Stimulated activated CD8-positive, alpha-beta memory T cell treated with anti-CD3 and anti-CD28 coated beads, Interleukin-7, amount 100 ng/mL, for 1 hour (primary cell): Measurements from ENCODE around the gene TRIO.

Experiments
- DNase-seq, 2 donors: peaks; one replicate each; pipeline ENCODE4 v3.0.0-alpha.2; 2020; ENCODE audit warnings: low read depth in 2 of 2

The TRIO gene

DNA sequence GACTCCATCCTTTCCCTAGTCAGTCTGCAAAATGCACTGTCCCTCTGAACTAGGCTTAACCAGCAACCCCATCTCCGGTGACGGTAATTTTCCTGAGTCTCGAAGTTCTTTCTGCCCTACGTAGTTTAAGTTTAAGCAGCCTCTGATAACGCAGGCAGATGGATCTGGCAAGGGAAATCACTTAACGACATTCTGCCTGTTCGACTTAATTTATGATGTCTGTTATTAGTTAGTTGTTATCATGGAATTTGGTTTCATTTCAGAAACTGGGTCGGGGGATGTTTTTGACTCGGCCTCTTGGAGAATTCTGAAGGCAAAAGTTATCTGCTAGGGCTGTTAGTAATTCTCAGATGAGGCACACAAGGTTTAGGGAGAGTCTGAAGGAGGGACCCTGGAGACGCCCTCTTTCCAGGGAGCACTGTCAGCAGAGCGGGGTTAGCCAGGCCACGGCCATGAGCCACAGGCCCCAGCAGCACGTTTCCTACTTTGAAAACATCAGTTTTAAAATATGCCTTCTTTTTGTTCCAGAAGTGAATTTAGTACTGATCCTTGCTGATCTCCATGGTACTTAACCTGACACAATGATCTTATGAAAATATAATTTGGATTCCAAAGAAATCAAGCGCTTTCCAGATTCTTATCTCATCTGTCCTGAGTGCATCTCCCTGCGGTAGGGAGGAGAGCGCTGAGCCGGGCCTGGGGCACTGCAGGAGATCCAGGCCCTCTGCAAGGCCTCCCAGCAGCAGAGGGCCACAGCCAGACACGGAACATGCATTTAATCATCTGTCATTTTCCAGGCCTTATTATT is 267.5 kb downstream of the TRIO start:
- DNase-seq, result no peak

DNA sequence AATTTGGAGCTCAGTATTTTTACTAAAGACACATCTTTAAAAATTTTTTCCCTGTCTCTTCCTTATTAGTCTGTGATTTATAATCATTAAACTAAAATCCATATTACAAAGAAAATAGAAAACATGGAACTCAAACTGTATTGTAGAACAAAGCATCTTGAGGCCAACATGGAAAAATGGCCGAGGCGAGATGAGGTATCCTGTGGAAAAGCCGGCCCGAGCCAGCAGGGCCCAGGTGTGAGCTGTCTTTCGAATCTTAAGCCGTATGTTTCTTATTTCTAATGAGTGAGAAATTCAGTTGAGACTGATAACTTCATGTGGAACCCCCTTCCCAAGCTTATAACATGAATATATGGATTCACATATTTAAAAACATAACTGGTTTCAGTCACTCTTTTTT is 268.1 kb downstream of the TRIO start:
- DNase-seq, result no peak

DNA sequence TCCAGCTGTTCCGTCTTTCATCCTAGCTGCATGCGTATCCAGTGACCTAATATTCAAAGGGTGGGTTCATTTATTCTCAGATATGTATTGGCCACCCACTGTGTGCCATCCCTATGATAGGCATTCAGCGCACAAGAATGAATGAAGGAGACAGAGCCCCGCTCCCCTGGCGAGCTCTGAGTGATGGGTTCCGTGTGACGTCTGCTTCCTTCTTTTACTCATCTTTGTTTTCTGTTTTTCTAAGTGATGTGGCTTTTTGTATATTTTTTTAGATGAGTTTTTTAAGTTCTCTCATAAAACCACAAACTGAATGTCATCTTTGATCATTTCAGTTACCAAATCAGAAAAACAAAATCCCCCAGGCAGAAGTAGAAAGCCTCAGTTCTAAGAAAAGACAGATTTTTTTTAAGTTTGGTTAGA is 270.2 kb downstream of the TRIO start:
- DNase-seq, result no peak

DNA sequence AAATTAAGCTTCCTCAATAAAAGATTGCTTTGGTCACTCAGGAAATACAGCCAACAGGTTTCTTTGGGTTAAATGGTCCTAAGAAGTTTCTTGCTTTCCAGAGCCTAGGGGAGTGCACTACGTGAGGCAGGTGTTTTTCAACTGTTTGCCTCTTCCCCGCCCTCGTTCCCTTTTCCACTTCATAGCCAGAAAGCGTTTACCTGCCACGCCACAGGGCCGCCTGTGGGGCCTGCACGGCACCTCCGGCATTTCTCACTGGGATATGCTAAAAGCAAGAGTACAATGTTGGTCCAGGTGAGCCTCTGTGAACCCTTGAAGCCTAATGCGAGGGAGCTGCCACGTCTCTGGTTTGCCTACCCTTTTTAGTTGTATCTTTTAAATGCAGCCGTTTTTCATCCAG is 270.9 kb downstream of the TRIO start:
- DNase-seq, result no peak

DNA sequence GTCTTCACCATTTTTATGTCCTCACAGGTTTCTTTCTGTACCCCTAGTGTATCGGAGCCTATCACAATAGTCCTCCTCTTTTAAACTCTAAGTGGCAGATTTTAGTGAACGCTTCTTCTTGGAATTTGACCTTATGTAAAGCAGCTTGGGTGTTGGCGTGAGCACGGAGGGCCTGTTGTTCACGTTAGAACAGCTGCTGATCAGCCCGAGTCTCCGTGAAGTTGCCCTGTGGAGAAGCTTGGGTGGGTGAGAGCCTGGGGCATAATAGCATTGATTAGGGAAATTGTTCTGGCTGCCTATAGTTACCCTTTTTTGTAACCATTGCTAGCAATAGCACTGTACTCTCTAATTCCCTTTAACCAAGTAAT is 271.5 kb downstream of the TRIO start:
- DNase-seq, result no peak

DNA sequence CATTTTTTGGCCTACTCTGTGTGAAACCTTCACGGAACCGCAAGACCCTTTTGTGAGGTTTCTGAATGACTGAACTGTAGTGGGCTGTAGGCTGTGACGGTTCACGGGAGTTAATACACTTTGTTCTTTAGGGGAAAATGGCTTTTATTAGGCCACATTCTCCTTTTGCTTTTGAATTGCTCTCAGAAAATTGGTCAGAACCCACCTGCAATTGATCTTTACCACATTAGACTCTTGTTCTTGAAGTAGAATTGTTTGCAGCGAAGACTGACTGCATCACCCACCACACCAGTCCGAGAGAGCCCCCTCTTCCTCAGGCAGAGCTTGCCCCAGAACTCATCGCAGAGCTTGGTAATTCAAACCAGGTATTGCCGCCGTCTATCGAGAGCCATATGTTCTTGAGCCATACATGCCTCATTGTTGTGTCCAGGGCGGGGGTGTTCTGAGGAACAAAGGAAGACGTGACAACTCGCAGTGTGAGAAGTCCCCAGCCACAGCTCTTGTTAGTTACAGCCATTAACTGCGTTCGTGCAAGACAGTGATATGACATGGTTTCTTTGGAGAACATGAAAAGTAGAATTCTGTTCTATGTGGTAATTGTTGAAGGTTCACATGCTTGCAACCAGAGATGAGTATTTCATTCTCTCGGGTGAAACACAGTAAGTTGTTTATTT is 272.0 kb downstream of the TRIO start:
- no peak for DNase-seq

DNA sequence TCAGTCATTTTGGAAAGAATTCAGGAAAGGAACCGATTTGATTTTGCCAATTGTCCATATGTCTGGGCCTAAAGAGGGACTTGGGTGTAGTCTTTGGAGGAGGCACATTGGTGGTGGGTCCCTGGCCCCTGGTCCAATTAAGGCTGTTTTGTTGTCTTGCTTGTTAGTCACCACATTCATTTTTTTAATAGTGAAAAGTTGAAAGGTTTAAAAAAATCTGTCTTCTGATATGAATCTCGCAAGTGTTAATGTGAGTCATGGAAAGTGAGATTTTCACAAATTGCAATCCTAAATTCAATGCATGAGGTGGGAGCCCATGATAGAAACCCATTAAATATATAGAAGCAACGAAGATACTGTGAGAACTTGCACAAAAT is 272.5 kb downstream of the TRIO start:
- no peak for DNase-seq

DNA sequence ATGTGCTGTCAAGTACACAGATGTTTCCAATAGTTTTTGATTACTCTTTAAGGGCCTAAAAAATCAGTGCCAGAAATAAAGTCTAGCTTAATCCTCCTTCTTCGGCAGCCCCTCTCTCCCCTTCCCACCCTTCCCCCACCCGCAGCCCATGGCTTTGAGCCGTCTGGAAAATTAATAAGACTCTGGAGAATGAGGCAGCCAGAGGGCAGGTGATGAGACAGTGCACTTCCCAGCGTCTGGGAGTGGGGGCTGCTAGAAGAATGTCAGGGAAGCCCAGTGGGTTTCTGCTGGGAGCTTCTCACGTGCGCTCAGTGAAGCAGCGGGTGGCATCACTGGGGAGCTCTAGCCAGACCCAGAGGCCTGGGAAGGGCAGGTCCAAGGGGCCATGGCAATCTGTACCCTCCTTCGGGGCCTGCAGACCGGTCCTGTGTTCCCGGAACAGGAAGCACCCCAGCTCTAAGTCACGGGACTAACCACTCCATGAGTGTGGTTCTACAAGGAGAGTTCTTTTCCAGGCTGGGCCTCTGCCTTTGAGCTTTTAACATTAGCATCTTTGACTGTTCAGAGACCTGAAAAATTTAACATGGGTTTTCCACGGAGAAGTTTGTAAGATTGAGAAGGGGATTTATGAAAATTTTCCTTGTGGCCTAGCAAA is 273.6 kb downstream of the TRIO start:
- DNase-seq, result no peak

DNA sequence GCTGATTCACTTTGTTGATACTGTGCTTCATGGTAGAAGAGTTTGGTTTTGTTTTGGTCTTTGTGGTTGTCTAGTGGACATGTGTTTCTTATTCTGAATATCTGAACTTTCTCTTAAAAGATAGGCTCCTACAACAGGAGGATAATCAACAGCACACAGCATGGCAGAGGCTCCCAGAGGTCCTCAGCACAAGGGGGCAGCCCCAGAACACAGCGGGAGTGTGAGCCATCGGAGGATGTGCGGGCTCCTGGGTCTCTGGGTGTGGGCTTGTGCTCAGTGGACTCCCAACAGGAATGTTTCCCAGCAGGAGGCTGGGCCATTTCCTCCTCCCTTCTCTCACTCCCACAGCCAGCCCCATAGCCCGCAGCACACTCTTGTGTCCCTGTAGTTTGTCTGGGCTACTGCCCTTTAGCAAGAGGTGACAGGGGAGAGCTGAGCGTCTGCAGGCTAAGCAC is 274.2 kb downstream of the TRIO start:
- no peak for DNase-seq

DNA sequence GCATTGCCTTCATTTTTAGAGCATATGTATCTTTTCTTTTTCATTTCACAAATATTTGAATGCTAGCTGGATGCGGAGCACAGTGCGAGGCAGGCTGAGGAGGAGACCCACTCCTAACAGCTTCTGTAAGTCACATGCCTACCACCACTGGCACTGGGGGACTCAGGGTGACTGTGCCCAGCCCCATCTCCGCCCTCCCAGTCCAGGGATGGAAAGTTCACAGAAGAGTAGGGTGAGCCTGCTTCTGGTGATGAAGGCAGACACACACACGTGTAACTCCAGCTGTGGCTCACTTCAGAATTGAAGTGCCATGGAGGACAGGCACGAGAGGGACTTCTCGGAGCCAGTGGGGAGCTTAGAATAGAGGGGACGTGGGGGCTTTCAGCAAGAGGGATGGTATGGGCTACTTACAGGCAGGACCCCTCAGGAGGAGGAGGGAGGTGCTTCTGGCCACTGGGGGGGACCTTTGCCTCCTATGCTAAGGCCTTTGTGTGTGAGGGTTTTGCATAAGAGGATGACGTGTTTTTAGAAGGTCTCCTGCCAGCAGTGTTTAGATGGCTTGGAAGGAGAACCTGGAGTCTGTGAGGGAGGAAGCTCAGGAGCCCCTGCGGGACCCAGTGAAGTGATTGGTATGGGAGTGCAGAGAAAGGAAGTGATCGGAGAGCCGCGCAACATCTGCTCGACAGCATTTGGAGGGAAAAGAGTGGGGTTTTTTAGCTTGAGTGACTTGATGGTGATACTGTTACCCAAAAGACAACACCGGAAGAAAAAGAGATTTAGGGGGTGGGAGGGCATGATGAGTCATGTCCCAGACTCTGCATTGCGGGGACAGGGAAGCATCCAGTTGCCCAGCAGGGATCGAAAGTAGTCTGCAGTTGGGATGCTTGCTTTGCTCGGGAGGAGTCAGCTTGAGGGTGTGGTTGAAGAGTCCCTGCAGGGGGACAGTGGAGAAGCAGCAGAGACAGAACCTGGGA is 274.9 kb downstream of the TRIO start:
- DNase-seq, result no peak

DNA sequence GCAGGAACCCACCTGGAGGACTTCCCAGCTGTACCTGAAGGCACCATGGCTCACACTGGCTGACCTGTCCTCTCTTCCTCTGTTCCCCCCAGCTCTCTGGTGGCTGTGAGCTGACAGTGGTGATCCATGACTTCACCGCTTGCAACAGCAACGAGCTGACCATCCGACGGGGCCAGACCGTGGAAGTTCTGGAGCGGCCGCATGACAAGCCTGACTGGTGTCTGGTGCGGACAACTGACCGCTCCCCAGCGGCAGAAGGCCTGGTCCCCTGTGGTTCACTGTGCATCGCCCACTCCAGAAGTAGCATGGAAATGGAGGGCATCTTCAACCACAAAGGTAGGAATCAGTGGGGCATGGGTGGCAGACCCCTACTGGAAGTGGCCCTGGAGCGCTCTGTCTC is 276.5 kb downstream of the TRIO start:
- DNase-seq, result no peak

DNA sequence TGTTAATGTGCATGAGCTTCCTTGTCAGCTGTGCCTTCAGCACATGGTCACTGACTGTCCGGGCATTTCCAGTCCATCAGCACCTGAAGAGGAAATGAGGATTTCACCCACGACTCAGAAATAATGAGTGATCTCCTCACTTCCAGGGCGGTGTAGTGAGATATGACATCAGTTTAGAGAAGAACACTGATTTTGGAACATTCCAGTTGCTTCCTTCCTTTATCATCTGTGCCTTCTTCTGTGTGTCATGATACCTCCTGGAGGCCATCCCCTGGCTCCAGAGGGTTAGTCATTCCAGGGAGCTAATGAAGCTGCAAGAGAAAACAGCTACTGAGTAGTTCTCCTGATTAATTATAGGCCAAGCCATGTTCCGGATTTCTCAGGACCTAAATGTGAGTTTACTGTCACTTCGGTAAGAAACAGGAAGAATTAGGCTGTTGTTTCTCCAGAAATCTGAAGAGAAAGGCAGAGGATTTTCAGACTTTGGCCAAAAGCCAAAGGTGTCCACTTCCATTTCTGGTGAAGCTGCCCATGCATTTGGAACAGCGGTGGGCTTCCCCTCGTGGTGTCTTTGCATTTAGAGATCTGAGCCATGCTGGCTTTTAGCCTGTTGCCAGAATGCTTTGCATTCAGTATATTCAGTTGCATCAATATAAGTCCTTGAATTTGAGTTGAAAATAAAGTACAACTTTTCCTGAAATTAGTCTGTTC is 277.1 kb downstream of the TRIO start:
- DNase-seq, result no peak

DNA sequence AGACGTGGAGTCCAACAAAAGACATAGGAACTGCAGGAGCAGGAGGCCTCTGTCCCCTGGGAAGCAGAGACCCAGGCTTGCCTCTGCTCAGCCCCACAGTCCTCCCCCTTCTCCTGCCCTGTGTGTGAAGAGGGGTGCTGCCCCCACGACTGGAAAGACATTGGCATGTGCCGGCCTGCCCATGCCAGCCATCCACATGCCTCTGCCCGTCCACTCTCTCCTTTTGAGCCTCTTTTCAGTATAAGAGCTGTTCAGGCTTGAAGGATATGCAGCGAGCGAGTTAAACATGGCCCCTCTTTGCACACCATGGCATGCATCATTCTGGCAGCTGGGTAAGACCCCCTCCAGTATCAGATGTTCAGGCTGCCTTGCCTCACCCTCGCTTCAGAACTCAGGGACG is 278.7 kb downstream of the TRIO start:
- no peak for DNase-seq

DNA sequence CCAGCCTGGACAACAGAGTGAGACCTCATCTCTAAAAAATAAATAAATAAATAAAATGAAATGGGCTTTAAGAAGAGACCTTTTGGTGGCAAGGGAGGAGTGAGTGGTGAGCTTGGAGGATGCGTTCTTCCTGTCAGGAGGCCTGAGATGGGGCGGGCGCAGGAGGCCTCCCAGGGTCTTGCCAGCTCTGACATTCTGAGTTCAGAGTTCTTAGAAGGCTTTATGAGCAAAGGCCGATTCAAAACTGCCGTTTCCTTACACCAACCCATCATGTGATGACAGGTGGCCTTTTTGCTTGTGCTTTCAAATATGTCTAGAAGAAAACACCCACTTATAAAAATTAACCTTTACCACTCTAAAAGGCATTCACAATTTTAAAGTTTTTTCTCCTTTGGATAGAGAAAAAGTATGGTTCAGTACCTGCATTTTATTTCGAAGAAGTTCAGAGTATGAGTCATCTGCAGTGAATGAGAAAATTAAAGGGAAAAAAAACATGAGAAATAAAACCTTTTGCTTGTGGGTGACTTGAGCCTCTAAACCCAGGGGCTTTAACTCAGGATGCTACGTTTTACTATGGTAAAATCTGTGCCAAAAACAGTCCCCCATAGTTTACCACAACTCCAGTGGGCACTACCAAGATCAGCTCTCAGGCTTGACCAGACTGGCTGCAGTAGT is 281.0 kb downstream of the TRIO start:
- no peak for DNase-seq

DNA sequence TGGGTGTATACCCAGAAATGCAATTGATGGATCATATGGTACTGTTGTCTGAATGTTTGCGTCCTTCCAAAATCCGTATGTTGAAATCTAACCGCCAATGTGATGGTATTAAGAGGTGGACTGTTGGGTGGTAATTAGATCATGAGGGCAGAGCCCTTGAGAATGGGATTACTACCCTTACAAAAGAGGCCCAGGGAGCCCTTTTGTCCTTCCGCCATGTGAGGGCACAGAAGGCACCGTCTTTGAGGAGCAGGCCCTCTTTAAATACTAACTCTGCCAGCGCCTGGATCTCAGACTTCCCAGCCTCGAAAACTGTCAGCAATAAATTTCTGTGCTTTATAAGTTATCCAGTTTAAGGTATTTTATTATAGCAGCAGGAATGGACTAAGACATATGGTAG is 282.4 kb downstream of the TRIO start:
- DNase-seq, result no peak

DNA sequence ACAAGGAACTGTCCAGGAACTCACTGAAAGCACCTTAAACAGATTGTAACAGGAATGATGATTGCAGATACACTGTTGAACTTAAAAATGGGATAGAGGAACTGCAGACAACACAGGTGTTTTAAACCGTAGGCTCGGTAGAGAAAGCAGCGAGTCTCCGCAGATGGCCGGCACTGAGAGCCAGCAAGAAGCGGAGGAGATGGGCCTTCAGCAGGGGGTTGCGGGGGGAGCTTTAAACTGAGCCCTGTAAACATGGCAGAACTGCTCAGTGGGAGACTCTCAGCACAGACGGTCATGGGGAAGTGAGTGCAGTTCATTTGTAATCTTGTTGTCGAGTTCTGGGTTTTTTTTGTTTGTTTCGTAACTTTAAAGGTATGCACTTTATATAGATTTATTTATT is 283.4 kb downstream of the TRIO start:
- DNase-seq, result no peak

DNA sequence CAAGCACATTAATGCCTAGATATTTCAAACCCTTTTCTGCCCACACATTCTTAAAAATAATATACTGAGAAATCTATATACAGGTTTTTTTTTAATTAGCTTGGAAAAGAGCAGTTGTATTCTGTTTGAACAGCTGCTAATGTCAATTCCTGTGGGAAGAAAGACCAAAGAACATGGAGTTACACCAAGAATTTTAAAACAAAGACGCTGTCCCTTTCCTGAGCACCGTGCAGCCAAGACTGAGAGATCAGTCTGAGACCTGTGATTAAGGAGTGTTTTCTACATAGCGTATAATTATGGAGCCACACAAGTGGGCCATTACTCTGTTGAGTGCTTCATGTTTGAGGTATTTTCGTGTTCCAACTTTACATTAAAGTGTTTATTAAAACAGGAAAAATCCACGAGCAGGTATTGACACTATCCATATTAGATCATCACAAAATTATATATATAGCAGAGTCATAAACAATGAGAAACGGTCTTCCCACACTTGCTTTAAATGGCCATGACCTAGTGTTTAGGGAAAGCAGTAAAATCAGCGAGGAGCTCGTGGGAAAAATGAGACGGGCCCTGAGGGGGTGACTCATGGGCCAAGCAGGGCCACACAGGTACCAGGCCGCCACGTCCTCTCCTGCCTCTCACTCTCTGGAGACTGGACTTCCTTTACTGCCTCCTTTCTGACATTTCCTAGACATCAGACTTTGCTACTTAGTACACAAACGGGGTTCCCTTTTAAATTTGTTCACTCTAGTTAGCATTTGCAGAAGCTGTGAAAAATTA is 285.4 kb downstream of the TRIO start:
- DNase-seq, result no peak

DNA sequence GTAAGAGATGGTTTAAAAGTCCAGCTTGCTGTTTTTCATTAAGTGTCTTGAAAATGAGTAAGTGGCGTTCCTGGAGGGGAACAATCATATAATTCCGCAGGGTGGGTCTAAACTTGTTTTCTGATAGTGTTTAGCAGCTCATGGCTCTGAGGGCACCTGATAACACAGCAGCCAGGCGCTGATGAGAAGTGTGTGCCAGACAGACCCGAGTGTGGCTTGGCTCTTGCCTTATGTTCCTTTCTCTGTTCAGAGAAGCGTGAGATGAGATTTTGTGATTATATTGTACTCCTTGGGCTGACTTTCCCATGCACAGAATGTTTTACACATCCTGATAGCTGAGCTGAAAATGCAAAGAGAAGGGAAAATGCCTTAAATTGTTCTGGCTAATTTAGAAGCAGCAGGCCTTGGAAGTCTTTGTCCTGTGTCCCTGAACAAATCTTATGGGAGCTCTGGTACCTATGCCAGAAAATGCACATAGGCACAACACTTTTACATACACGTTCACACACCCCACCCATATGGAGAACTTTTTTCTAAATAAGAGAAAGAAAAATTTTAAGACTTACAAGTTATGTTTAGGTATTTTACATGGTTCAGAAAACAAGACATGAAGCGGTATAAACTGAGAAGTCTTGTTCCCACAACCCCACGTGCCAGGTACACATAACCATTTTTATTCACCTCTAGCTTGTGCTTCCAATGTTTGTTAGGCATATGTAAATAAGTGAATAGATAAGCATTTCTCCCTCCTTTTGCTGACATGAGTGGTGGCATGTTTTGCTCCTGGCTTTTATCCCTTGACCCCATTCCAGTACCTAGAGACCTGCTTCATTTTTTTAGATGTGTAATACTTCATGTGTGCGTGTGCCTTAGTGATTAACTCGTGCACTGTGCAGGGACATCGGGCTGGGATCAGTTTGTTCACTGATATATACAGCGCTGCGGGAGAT is 286.2 kb downstream of the TRIO start:
- no peak for DNase-seq

DNA sequence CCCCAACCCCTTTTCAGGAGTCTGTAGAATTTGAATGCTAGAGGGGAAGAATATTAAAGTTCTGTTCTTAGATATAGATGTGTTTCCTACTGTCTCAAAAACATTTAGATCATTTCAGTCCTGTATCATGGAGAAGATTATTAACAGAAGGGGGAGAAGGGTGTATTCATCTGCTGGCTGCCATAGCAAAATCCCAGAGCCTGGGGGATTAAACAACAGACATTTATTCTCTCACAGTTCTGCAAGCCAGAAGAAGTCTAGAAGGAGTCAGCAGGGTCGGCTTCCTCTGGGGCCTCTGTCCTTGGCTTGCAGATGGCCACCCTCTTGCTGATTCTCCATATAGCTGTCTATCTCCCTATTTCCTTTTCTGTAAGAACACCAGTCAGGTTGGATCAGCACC is 288.4 kb downstream of the TRIO start:
- DNase-seq, result no peak
